ENCODE results near the gene UST. TPM values are rescaled to one million over a fixed set of nuclear protein-coding genes. Genes with fewer than 3 reads are reported as not detected.

UST gene
- total RNA-seq, 1 experiment from 2014 or later = 10.0 TPM

DNA sequence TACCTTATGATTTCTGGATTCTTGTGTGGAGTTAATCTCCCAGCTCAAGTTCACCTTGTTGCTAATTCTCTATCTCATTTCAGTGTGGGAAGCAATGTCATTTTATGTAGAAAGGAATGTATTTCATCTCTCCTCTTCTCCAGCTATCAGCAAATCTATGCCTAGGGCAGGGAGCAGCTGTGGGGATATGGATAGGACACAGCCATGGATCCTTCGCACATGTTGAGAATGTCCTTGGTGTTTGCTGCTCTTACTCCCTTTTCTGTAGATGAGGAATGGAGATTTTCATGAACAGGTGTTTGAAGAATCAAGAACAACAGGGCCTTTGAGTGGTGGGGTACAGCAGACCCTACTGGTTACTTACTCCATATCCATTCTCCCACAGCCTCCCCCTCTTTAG lies 182.0 kb downstream of the UST start:
- POLR2A ChIA-PET = no interaction called here
- Mint-ChIP-seq H3K36me3 (ENCODE audit: insufficient read depth, unreplicated experiment) (no peaks in the 10 kb centered on the region), H3K27ac (ENCODE audit: low read depth, unreplicated experiment) (no peak overlapping the region), H3K4me3 (ENCODE audit: unreplicated experiment) (no peak overlapping the region), H3K9me3 (ENCODE audit: unreplicated experiment) (no peaks in the 10 kb centered on the region), H3K27me3 (ENCODE audit: insufficient read depth, unreplicated experiment) (no peaks in the 10 kb centered on the region), H3K4me1 (ENCODE audit: insufficient read depth, unreplicated experiment) (peaks cover 6% of the 10 kb centered on the region)
- BruUV-seq (replicated peaks) = no TSS peak
- intact Hi-C loops (cut with micrococcal nuclease) = no loop called here
- no peak for DNase-seq (ENCODE audit: unreplicated experiment)
- CTCF ChIA-PET = no interaction called here
- TF ChIP-seq, protein P1, sequence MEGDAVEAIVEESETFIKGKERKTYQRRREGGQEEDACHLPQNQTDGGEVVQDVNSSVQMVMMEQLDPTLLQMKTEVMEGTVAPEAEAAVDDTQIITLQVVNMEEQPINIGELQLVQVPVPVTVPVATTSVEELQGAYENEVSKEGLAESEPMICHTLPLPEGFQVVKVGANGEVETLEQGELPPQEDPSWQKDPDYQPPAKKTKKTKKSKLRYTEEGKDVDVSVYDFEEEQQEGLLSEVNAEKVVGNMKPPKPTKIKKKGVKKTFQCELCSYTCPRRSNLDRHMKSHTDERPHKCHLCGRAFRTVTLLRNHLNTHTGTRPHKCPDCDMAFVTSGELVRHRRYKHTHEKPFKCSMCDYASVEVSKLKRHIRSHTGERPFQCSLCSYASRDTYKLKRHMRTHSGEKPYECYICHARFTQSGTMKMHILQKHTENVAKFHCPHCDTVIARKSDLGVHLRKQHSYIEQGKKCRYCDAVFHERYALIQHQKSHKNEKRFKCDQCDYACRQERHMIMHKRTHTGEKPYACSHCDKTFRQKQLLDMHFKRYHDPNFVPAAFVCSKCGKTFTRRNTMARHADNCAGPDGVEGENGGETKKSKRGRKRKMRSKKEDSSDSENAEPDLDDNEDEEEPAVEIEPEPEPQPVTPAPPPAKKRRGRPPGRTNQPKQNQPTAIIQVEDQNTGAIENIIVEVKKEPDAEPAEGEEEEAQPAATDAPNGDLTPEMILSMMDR (IDR thresholded peaks at IDR 0.05; ENCODE audit: unreplicated experiment) = no peak

DNA sequence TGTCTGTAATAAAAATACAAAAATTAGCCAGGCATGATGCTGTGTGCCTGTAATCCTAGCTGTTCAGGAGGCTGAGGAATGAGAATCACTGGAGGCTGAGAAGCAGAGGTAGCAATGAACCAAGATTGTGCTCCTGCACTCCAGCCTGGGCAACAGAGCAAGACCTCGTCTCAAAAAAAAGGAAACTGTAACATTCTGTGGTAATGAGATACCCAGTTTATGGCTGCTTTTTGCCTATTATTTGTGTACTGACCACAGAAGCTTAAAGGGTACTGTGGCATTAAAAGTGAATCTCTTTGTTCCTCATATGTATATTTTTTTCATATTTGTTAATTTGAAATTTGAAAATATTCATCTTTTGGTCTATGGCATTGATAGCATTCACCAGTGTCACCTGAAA lies 185.4 kb downstream of the UST start:
- TF ChIP-seq, protein P1 (IDR thresholded peaks at IDR 0.05; ENCODE audit: unreplicated experiment) = no peak
- Mint-ChIP-seq H3K9me3 (ENCODE audit: unreplicated experiment) (no peaks in the 10 kb centered on the region), H3K4me1 (ENCODE audit: insufficient read depth, unreplicated experiment) (peaks cover 14% of the 10 kb centered on the region), H3K27me3 (ENCODE audit: insufficient read depth, unreplicated experiment) (no peaks in the 10 kb centered on the region), H3K4me3 (ENCODE audit: unreplicated experiment) (no peak overlapping the region), H3K27ac (ENCODE audit: low read depth, unreplicated experiment) (no peak overlapping the region), H3K36me3 (ENCODE audit: insufficient read depth, unreplicated experiment) (no peaks in the 10 kb centered on the region)
- ChIA-PET CTCF (no interaction called here), POLR2A (no interaction called here)
- no TSS peak for BruUV-seq (replicated peaks)
- DNase-seq (ENCODE audit: unreplicated experiment) = no peak
- intact Hi-C loops (cut with micrococcal nuclease) = no loop called here

DNA sequence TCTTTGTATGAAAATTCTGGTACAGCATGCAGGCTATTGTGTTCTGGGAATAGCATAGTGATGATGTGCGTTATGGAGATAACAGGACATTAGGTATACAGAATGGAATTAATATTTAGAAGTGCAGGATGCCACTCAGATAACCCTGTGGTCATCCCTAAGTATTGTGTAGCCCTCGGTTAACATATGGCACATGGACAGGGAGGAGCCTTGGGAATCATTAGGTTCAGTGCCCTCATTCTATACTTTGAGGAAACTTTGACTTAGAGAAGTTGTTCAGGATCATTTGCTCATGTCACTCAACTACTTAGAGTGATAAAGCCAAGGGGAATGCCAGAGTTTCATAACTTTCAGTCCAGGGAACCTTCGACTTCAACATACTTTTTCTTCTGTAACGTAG lies 185.9 kb downstream of the UST start:
- intact Hi-C loops (cut with micrococcal nuclease) = no loop called here
- H3K9me3 Mint-ChIP-seq (ENCODE audit: unreplicated experiment) = no peaks in the 10 kb centered on the region
- no peak overlapping the region for H3K27ac Mint-ChIP-seq (ENCODE audit: low read depth, unreplicated experiment)
- no peak overlapping the region for H3K4me3 Mint-ChIP-seq (ENCODE audit: unreplicated experiment)
- H3K4me1 Mint-ChIP-seq (ENCODE audit: insufficient read depth, unreplicated experiment) = peaks cover 14% of the 10 kb centered on the region
- ChIA-PET CTCF (no interaction called here), POLR2A (no interaction called here)
- H3K36me3 Mint-ChIP-seq (ENCODE audit: insufficient read depth, unreplicated experiment) = no peaks in the 10 kb centered on the region
- BruUV-seq (replicated peaks) = no TSS peak
- TF ChIP-seq, protein P1 (IDR thresholded peaks at IDR 0.05; ENCODE audit: unreplicated experiment) = no peak
- no peak for DNase-seq (ENCODE audit: unreplicated experiment)
- no peaks in the 10 kb centered on the region for H3K27me3 Mint-ChIP-seq (ENCODE audit: insufficient read depth, unreplicated experiment)

DNA sequence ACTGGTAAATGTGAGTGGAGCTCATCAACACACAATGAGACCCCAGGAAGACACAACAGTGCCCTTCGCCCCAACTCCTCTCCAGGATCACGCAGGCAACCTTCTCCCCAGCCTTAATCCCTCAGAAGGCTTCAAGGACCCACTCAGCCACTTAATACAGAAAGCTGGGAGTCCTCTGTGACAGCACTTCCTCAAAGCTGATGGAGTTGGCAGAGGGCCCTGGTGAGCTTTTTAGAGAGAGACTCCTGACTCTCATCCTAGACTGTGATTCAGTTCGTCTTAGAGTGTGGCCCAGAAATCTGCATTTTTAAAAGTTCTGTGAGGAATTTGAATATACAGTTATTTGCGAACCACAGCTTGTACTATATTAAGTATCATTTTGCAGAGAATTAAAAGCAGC lies 187.7 kb downstream of the UST start:
- POLR2A ChIA-PET = no interaction called here
- DNase-seq (ENCODE audit: unreplicated experiment) = no peak
- no peaks in the 10 kb centered on the region for H3K9me3 Mint-ChIP-seq (ENCODE audit: unreplicated experiment)
- no peaks in the 10 kb centered on the region for H3K27me3 Mint-ChIP-seq (ENCODE audit: insufficient read depth, unreplicated experiment)
- TF ChIP-seq, protein P1 (IDR thresholded peaks at IDR 0.05; ENCODE audit: unreplicated experiment) = no peak
- no peak overlapping the region for H3K4me3 Mint-ChIP-seq (ENCODE audit: unreplicated experiment)
- H3K4me1 Mint-ChIP-seq (ENCODE audit: insufficient read depth, unreplicated experiment) = peaks cover 14% of the 10 kb centered on the region
- CTCF ChIA-PET = interaction anchor here (0.6 to 1.4 kb wide), 4 partner anchors 14 to 374 kb away, joined by 3 read pairs; no protein-coding TSS in a partner anchor
- no peaks in the 10 kb centered on the region for H3K36me3 Mint-ChIP-seq (ENCODE audit: insufficient read depth, unreplicated experiment)
- BruUV-seq (replicated peaks) = no TSS peak
- intact Hi-C loops (cut with micrococcal nuclease) = no loop called here
- no peak overlapping the region for H3K27ac Mint-ChIP-seq (ENCODE audit: low read depth, unreplicated experiment)

Measured in MCF 10A (cell line).